CD4-positive, alpha-beta T cell (primary cell): ENCODE results near the gene HYAL1. TPM values are rescaled to one million over a fixed set of nuclear protein-coding genes. Genes with fewer than 3 reads are reported as not detected.
A peak's percentile ranks its signal among the peaks of the same experiment; 100 is the strongest.

Experiments
- ATAC-seq: fragments of 200-7000 bp; cut with Tn5 transposase; one replicate; pipeline ENCODE4 v1.10.0; 2022; ENCODE audit warnings: mild to moderate bottlenecking; ENCODE audit not compliant: poor library complexity
- CTCF ChIA-PET: fragments of 350-600 bp; sonication (Branson Sonifier 250); formaldehyde crosslinking; loops from one replicate; lab custom pipeline; 2021; ENCODE audit warnings: antibody characterized with exemption, inconsistent platforms; lab: Charles Lee
- POLR2A ChIA-PET: fragments of 350-600 bp; sonication (Branson Sonifier 250); formaldehyde crosslinking; loops from one replicate; lab custom pipeline; 2021; ENCODE audit warnings: antibody characterized with exemption, inconsistent platforms; lab: Charles Lee
- DNase-seq, 14 experiments: peaks; one replicate each; pipeline ENCODE4 v3.0.0-alpha.2; 2013 to 2020; ENCODE audit warnings: mixed read lengths in 2 of 14
- H3K27ac ChIP-seq, 2 donors: one replicate each; pipeline versions ENCODE4 v1.5.1 to v1.7.0; 2013; ENCODE audit warnings: low read length in 2 of 2, low read depth in 1 of 2, mild to moderate bottlenecking in 1 of 2
- H3K27me3 ChIP-seq, 2 experiments: 1 replicate in 1 of 2; 2 replicates in 1 of 2; pipeline versions ENCODE4 v1.6.1 to v1.7.0; 2013; ENCODE audit warnings: low read length in 2 of 2, control low read depth in 1 of 2, mild to moderate bottlenecking in 1 of 2, moderate library complexity in 1 of 2; ENCODE audit not compliant: insufficient read depth in 2 of 2, control insufficient read depth in 1 of 2
- H3K36me3 ChIP-seq: one replicate; pipeline ENCODE4 v1.6.1; 2013; ENCODE audit warnings: low read length, control low read depth; ENCODE audit not compliant: insufficient read depth
- H3K4me1 ChIP-seq: one replicate; pipeline ENCODE4 v1.6.1; 2013; ENCODE audit warnings: low read length, control low read depth; ENCODE audit not compliant: insufficient read depth
- H3K4me3 ChIP-seq: one replicate; pipeline ENCODE4 v1.5.1; 2013; ENCODE audit warnings: mild to moderate bottlenecking, low read length, moderate library complexity
- H3K9me3 ChIP-seq, 2 experiments: 1 replicate in 1 of 2; 2 replicates in 1 of 2; pipeline versions ENCODE4 v1.6.1 to v1.7.0; 2013; ENCODE audit warnings: low read length in 2 of 2, mild to moderate bottlenecking in 2 of 2, control low read depth in 1 of 2, moderate library complexity in 1 of 2; ENCODE audit not compliant: control insufficient read depth in 1 of 2, insufficient read depth in 1 of 2
- H3K27ac Mint-ChIP-seq: one replicate; pipeline ENCODE4 v1.8.0; 2020; ENCODE audit warnings: mixed read lengths
- H3K27me3 Mint-ChIP-seq: one replicate; pipeline ENCODE4 v1.8.0; 2021; ENCODE audit warnings: mixed read lengths
- H3K36me3 Mint-ChIP-seq: one replicate; pipeline ENCODE4 v1.8.0; 2021; ENCODE audit warnings: low read depth, mixed read lengths
- H3K4me1 Mint-ChIP-seq: one replicate; pipeline ENCODE4 v1.8.0; 2021; ENCODE audit warnings: low read depth, mixed read lengths
- H3K4me3 Mint-ChIP-seq: one replicate; pipeline ENCODE4 v1.8.0; 2020; ENCODE audit warnings: mild to moderate bottlenecking, mixed read lengths
- H3K9me3 Mint-ChIP-seq: one replicate; pipeline ENCODE4 v1.8.0; 2020; ENCODE audit warnings: mixed read lengths
- intact Hi-C, 2 experiments: fragments of 100-400 bp; cut with DNase I in 1 of 2; cut with micrococcal nuclease in 1 of 2; formaldehyde crosslinking; loops; one replicate each; pipeline versions ENCODE4 v1.15.1 to v1.9.0; 2023 to 2025; cut with DNase I, micrococcal nuclease
- total RNA-seq, 174 experiments: library from RNA in 2 of 174; stranded (reverse) in 2 of 174; gene quantifications; one replicate each; pipeline ENCODE4 v1.2.3 and lab custom pipeline; 2021 to 2026
- TF ChIP-seq, protein P1 (sequence below): fragments of 200-600 bp; IDR thresholded peaks from one replicate; pipeline ENCODE4 v1.8.0; 2022; ENCODE audit warnings: antibody characterized with exemption, mild to moderate bottlenecking

HYAL1 gene
- total RNA-seq, 2 experiments from 2014 or later, result 0.38 TPM; not detected in 1

DNA sequence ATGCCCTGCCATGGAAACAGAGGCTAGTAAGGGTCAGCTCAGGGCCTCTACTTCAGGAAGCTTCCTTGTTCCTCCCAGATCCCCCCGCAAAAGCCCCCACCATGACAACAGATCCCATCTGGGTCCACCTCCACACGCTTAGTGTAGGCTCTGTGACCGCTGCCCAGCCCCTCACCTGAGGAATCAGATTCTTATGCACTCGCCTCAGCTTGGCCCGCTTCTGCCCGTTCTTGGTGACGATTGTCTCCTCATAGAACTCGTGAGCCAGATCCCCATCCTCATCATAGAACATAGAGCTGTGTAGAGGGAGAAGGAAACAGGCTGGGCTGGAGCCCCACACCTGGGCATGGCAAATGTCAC, 22.8 kb upstream of the HYAL1 start:
- Mint-ChIP-seq H3K4me1 (peaks cover 30% of the 10 kb centered on the region), H3K9me3 (no peaks in the 10 kb centered on the region), H3K36me3 (peaks cover 39% of the 10 kb centered on the region), H3K27ac (no peak overlapping the region), H3K4me3 (peak overlapping the region; percentile 97), H3K27me3 (no peaks in the 10 kb centered on the region)
- no peaks in the 10 kb centered on the region for H3K9me3 ChIP-seq
- H3K27ac ChIP-seq, result no peak overlapping the region
- ATAC-seq (no peak), DNase-seq (no peak)
- H3K4me1 ChIP-seq, result peaks cover 54% of the 10 kb centered on the region
- H3K36me3 ChIP-seq, result peaks cover 30% of the 10 kb centered on the region
- no peaks in the 10 kb centered on the region for H3K27me3 ChIP-seq
- no peak overlapping the region for H3K4me3 ChIP-seq
- intact Hi-C loops, result no loop called here
- TF ChIP-seq, protein P1, sequence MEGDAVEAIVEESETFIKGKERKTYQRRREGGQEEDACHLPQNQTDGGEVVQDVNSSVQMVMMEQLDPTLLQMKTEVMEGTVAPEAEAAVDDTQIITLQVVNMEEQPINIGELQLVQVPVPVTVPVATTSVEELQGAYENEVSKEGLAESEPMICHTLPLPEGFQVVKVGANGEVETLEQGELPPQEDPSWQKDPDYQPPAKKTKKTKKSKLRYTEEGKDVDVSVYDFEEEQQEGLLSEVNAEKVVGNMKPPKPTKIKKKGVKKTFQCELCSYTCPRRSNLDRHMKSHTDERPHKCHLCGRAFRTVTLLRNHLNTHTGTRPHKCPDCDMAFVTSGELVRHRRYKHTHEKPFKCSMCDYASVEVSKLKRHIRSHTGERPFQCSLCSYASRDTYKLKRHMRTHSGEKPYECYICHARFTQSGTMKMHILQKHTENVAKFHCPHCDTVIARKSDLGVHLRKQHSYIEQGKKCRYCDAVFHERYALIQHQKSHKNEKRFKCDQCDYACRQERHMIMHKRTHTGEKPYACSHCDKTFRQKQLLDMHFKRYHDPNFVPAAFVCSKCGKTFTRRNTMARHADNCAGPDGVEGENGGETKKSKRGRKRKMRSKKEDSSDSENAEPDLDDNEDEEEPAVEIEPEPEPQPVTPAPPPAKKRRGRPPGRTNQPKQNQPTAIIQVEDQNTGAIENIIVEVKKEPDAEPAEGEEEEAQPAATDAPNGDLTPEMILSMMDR, result no peak
- ChIA-PET CTCF (no interaction called here), POLR2A (interaction anchor here (4.7 kb wide), 1 partner anchor 11 kb away, joined by 58 read pairs; no protein-coding TSS in a partner anchor)

DNA sequence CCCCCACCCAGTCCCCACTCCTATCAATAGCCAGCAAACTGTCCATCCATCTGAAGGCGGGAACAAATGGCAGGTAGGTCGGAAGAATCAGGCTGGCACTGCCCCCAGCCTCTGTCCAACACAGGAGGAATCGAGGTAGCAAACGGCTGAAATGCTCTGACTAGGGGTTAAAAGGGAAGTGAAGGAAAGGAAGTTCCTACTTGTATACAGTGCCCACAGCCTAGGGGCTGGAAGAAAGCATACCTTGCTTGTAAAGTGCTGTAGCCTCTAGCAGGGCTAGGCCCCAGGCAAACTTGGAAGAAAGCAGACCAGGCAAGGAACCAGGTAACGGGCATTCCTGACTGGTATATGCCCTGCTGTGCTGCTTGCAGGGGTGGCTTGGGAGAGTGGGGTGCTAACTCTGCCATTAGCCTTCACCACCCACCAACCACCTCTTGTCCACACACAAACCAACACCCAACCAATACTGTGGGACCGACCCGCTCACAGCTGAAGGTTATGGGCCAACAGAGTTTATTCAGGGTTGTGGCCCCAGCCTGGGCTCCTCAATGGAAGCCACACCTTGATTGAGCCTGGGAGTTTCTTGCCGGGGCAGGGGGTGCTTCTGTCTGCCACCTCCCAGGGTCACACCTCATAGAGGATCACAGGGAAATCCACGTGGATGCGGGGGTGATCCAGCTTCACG, 22.3 kb upstream of the HYAL1 start:
- Histone ChIP-seq H3K9me3 (no peaks in the 10 kb centered on the region), H3K27ac (no peak overlapping the region), H3K36me3 (peaks cover 25% of the 10 kb centered on the region), H3K4me3 (no peak overlapping the region), H3K4me1 (peaks cover 56% of the 10 kb centered on the region), H3K27me3 (no peaks in the 10 kb centered on the region)
- H3K4me3 Mint-ChIP-seq, result peak overlapping the region; percentile 42
- DNase-seq (peak in 1 of 14 experiments; percentile 19), ATAC-seq (no peak)
- ChIA-PET POLR2A (interaction anchor here (4.7 kb wide), 1 partner anchor 12 kb away, joined by 58 read pairs; no protein-coding TSS in a partner anchor), CTCF (interaction anchor here (1.7 to 2.4 kb wide), 3 partner anchors 12 to 34 kb away, joined by 9 to 19 read pairs (median 18); partner anchors contain the start of genes HYAL3, IFRD2 and NAA80)
- H3K27ac Mint-ChIP-seq, result peak overlapping the region; percentile 54
- intact Hi-C loops, result no loop called here
- TF ChIP-seq, protein P1, result no peak
- peaks cover 32% of the 10 kb centered on the region for H3K4me1 Mint-ChIP-seq
- H3K27me3 Mint-ChIP-seq, result no peaks in the 10 kb centered on the region
- H3K36me3 Mint-ChIP-seq, result peaks cover 34% of the 10 kb centered on the region
- no peaks in the 10 kb centered on the region for H3K9me3 Mint-ChIP-seq

DNA sequence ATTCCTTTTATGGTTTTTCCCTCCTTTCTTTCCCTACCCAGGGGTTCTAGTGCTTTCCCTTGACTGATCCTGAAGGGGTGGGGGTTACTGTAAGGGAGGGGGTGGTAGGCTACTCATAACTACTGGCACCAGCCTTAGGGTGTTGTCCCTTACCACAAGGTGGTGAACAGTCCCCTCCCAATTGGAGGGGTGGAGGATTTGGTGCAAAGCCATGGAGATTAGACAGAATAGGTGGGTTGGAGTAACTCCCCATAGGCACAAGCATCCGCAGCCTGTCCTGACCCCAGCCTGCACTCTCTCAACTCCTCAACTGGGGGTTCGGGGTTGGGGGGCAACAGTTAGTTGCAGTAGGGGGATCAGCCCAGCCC, 21.7 kb upstream of the HYAL1 start:
- no peaks in the 10 kb centered on the region for H3K27me3 ChIP-seq
- ATAC-seq, result no peak
- TF ChIP-seq, protein P1, result no peak
- no peak overlapping the region for H3K27ac ChIP-seq
- H3K4me3 ChIP-seq, result no peak overlapping the region
- Mint-ChIP-seq H3K4me1 (peaks cover 37% of the 10 kb centered on the region), H3K4me3 (peak overlapping the region; percentile 68), H3K27ac (peak overlapping the region; percentile 54), H3K9me3 (no peaks in the 10 kb centered on the region), H3K27me3 (no peaks in the 10 kb centered on the region), H3K36me3 (peaks cover 29% of the 10 kb centered on the region)
- POLR2A ChIA-PET, result interaction anchor here (0.7 to 1.8 kb wide), 2 partner anchors 12 to 33 kb away, joined by 3 to 12 read pairs; no protein-coding TSS in a partner anchor
- H3K4me1 ChIP-seq, result peaks cover 62% of the 10 kb centered on the region
- CTCF ChIA-PET, result interaction anchor here (1.4 to 2.4 kb wide), 7 partner anchors 9 to 33 kb away, joined by 5 to 19 read pairs (median 8); partner anchors contain the start of genes CYB561D2, HYAL3, IFRD2 and NAA80
- H3K9me3 ChIP-seq, result no peaks in the 10 kb centered on the region
- intact Hi-C loops, result no loop called here
- peaks cover 20% of the 10 kb centered on the region for H3K36me3 ChIP-seq
- DNase-seq, result peak in 1 of 14 experiments; percentile 16
